ENCODE data around the gene TAC4.

The TAC4 gene

DNA sequence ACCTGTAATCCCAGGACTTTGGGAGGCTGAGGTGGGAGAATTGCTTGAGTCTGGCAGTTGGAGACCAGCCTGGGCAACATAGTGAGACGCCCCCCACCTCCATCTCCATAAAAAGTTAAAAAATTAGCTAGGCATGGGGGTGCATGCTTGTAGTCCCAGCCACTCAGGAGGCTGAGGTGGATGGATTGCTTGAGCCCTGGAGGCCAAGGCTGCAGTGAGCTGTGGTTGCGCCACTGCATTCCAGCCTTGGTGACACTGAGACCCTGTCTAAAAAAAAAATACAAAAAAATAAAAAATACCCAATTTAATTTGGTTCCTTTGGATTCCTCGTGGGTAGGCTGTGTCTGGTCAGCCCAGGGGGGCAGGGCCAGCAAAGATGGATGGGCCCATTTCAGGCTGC lies 26.1 kb upstream of the TAC4 start:
- in situ Hi-C loops (cut with MboI; ENCODE audit: low sequenced_read_pairs) = no loop called here

DNA sequence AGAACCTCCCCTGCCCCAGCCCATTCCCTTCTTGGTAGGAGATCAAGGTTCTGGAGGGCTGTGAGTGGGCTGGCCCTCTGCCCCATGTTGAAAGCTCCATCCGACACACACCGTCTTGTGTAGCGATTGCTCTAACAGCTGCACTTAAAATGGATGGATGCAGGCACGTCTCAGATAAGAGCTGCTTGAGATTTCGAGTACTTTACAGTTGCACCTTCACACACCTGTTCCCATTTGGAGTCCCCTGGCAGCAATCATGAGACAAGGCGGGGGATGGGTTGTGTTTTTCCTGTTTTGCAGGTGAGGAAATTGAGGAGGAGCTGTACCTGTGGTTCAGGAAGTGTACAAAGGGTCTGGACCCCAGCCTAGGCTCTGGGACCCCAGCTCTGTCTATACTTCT lies 25.6 kb upstream of the TAC4 start:
- in situ Hi-C loops (cut with MboI; ENCODE audit: low sequenced_read_pairs) = no loop called here

DNA sequence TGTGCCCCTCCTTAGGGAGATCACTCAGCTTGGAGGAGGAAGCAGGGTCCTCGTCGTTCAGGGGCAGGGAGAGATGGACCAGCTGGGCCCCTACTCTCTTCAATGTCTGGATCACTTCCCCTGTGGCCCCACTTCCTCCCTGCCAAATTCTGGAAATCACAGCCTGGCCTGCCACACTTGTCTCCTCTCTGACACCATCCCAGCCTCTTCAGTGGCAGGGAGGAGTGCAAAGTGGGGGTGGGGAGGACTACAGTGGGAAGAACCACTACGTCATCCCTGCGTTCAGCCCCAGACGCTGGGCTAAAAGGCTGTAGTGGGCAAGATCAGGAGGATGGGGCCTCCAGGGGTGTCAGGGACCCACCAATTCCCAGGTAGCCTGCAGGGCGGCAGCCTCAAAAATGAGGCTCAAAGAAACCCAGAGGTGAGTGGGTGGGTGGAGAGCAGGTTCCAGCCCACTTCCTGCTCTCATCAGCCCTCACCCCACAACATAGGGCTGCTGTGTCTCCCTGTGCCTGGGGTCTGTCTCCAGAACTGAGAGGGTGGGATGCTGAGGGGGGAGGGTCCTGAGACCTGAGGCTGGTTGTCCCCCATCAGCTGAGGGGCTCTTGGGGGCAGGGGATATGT lies 25.0 kb upstream of the TAC4 start:
- in situ Hi-C loops (cut with MboI; ENCODE audit: low sequenced_read_pairs) = no loop called here

DNA sequence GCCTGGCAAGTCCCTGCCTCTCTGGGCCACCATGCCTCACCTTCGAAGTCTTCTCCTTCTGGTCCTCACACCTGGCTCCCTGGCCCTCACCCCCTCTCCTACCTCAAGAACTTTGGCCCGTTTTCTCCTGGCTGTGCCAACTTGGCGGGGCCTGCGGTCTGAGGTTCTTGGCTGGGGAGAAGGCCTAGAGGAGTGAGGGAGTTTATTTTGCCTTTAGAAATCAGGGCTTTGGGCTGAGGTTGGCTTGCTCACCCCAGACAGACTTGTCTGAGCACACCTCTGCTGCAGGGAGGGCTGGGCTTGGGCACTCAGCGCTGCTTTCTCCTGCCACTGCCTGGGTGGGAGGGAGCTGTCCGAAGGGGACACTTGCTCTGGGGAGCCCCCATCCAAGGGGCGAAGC lies 23.3 kb upstream of the TAC4 start:
- in situ Hi-C loops (cut with MboI; ENCODE audit: low sequenced_read_pairs) = no loop called here

DNA sequence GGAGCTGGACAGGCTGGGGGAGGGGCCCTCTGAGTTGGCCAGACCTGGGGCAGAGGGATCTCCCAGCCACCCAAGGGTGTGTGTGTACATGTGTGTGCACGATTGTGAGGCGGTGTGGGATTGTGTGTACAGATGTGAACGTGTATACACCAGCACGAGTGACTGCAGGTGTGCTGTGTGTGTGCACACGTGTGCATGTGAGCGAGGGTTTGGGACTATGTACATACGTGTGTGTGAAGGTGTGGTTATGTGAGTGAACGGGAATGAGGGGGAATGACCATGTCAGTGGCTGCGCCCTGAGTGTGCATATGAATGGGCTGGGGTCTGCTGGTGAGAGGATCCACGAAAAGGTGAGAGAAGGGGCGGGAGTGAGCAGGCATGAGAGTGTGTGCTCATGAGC lies 22.4 kb upstream of the TAC4 start:
- in situ Hi-C loops (cut with MboI; ENCODE audit: low sequenced_read_pairs) = no loop called here

DNA sequence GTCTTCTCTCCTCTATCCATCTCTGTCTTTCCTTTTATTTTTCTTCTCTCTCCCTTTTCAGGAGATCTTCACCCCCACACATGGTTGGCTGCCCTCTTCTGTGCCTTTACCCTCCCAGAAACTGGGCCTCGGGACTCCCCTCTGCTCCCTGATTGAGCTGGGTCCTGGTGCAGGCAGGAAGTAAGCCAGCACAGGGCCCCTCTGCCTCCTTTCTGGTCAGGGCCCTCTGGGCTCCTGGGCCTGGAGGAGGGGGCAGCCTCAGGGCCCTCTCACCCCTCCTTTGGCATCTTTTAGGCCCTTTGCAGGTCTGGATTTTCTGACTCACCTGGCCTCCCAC lies 21.1 kb upstream of the TAC4 start:
- in situ Hi-C loops (cut with MboI; ENCODE audit: low sequenced_read_pairs) = no loop called here

DNA sequence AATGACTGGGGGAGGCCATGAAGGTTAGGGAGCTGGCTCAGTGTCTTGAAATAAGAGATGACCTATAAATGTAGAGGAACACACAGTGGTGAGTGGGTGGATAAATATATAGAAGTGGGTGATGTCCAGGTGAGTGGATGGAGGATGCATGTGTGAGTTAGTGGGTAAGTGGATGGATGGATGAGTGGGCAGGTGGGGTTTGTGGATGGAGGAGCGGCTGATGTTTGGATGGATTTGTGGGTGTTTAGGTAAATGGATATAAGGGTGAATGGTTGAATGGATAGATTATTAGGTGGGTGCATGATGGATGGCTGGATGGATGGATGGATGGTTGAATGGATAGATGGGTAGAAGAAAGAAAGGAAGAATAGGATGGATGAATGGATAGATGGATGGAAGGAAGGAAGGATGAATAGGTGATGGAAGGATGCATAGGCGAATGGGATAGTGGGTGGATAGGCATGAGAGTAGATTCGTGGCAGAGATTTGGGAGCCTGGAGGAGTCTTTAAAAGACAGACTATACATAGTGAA lies 19.1 kb upstream of the TAC4 start:
- in situ Hi-C loops (cut with MboI; ENCODE audit: low sequenced_read_pairs) = no loop called here

DNA sequence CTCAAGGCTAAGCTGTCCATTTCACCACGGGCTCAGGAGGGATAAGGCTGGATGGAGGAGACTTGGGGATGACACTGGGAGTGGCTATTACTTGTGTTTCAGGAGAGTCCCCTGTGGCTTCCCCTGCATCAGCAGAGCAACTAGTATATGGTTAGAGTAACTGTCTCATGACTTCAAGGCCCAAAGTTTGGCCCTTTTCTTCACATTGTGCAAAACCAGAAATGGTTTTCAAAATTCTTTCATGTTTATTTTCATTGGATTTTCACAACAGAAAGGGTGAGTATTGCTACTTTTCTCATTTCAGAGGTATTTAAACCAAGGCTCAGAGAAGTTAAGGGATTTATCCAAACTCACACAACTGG lies 18.1 kb upstream of the TAC4 start:
- in situ Hi-C loops (cut with MboI; ENCODE audit: low sequenced_read_pairs) = no loop called here

DNA sequence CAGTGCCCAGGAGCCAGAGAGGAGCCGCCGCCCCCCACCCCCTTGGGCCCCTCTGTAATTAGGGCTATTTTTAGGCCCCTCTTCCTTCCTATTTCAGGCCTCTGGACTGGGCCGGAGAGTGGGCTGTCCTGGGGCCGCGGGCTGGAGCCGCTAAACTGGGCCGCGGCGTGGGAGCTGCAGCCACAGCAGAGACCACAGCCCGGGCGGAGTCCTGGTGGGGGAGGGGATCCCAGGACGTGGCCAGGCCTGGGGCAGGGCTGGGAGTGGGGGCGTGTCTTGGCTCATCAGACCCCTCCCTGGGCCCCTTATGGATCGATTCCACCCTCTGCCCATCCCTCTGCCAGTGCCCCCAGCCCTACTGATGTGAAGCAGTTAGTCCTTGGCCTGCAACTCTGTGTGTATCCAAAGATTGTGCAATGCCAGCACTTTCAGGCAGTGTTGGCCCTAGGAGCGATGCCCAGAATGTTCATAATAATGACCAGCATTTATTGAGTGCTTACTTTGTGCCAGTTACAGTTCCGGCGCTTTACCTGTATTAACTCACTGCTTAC lies 15.0 kb upstream of the TAC4 start:
- in situ Hi-C loops (cut with MboI; ENCODE audit: low sequenced_read_pairs) = loop anchor here (5.0 kb wide), 1 partner anchor 129 kb away; no protein-coding TSS in a partner anchor

DNA sequence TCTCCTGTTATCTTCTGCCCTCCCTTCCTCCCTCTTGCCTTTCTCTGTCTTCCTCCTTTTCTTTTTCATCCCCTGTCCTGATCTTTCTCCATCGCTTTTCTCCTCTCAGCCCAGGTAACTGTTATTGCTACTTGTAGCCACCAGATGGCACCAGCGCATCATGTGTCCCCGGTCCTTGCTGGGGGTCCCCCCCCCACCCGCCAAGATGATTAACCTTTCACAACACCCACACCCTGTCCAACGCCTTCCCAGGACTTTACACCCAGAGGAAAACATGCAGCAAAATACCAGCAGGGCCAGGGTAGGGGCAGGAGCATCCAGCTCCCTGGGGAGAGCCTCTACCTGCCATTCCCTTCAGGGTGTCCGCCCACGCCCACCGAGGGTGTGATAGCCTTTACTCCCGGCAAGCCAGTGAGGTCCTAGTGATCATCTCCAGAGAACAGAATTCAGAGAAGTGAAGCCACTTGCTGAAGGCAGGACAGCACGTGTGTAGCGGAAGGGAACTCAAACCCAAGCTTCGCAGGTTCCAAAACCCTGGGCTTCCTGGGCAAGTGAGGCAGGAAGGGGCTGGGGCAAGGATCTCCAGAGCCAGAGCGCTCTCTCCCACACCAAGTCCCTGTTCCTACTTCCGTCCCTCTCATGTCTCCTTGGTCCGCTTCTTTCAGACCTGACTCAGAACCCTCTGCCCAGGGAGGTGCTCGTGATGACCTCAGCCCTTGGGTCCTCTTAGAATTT lies 13.4 kb upstream of the TAC4 start:
- in situ Hi-C loops (cut with MboI; ENCODE audit: low sequenced_read_pairs) = loop anchor here (5.0 kb wide), 1 partner anchor 131 kb away; no protein-coding TSS in a partner anchor

DNA sequence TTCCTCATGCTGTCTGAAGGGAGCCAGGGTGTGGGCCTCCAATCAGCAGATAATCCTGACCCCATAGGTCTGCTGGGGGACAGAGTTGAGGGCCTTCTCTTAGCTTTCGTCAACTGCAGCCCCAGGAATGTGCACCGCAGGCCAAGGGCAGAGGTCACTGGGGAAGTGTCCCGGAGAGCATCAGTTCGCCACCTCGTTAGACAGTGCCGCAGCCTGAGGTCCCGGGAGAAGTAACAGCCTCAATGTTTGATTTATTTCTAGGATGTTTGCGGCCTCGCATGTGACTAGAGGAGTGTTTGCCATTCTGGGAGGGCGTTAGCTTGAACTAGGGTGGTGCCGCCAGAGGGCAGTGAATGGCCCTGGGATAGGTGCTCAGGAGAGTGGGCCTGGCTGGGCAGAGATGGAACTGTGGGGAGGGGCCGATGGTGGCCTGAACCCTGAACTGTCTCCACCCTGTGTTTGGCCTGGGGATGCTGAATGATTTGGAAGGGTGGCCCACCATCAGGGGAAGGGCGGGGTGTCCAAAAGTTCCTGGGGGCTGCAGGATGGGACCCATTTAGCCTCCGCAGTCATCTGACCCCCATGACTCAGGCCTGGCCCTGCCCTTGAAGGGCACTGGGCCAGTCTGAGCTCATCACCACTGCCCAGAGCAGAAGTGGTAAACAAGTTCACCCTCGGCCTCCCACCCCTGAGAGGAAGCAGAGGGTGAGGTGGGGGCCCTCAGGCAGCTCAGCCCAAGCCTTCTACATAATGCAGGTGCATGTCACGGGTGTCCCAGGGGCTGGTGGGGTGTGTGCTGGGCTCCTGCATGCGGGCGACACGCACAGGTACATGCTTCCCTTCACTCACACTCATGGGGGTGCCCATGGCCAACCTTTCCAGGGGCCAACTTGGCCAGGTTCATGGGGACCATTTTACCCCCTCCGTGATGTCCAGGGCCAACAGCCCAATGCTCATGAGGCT lies 12.4 kb upstream of the TAC4 start:
- in situ Hi-C loops (cut with MboI; ENCODE audit: low sequenced_read_pairs) = loop anchor here (5.0 to 10.0 kb wide), 2 partner anchors 132 to 285 kb away; partner anchors contain the start of gene NXPH3

DNA sequence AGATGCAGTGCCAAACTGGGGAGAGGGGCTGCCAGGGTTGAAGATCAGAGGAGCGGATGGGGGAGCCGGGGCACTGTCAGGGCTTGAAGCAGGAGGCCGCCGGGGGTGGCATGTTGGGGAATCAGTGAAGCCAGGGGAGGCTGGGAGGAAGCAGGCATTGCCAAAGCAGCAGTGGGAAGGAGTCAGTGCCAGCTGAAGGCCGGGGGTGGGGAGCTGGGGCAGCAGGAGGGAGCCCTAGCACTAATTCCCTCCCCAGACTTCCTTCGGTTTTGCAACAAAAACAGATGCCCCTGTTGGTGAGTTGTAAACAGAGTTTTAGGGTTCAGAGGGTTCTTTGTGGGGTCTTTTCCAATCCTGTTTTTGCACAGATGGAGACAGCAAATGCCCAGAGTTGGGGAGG lies 10.9 kb upstream of the TAC4 start:
- in situ Hi-C loops (cut with MboI; ENCODE audit: low sequenced_read_pairs) = loop anchor here (10.0 kb wide), 1 partner anchor 284 kb away; the partner anchor contains the start of gene NXPH3

DNA sequence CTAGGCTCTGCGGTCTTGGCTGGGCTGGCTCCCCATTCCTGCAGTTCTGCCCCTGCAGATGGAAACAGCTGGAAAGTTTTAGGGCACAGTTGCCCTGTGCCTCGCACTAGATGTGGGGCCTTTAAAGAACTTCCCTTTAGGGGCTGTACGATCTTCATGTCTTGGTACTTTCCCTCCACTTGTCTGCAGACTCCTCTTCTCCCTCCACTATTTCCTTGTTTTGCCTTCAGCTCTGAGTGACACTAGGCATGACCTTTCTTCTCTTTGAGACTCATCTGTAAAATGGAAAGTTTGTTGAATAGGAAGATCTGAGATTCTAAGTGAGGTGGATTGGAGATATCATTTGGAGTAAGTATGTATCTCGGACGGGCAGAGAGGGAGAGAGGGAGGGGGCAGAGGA lies 6.3 kb upstream of the TAC4 start:
- in situ Hi-C loops (cut with MboI; ENCODE audit: low sequenced_read_pairs) = loop anchor here (10.0 kb wide), 1 partner anchor 279 kb away; the partner anchor contains the start of gene NXPH3

DNA sequence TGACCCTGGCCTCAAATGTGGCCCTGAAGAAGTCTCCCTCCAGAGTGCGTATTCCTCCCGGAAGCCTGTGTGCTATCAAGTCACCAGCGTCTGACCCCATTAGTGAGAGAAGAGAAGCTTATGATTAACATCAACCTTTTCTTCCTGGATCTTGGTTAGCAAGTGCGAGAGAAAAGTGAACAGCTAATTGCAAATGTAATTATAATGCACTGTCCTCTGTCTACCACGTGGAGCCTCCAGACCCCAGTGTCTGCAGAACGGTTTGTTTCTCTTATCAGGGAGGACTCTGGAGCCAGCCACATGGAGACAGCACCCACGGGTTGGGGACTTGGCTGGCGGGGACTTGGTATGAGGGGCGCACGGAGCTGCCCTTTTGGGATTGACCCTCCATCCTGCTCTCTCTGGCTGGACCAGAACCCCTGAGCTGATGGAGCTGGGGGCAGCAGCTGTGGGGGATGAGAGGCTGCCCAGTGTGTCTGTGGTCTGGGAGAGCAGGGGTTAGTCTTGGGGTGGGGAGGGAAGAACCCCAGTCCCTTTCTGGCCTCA lies 5.7 kb upstream of the TAC4 start:
- in situ Hi-C loops (cut with MboI; ENCODE audit: low sequenced_read_pairs) = loop anchor here (10.0 kb wide), 1 partner anchor 279 kb away; the partner anchor contains the start of gene NXPH3

DNA sequence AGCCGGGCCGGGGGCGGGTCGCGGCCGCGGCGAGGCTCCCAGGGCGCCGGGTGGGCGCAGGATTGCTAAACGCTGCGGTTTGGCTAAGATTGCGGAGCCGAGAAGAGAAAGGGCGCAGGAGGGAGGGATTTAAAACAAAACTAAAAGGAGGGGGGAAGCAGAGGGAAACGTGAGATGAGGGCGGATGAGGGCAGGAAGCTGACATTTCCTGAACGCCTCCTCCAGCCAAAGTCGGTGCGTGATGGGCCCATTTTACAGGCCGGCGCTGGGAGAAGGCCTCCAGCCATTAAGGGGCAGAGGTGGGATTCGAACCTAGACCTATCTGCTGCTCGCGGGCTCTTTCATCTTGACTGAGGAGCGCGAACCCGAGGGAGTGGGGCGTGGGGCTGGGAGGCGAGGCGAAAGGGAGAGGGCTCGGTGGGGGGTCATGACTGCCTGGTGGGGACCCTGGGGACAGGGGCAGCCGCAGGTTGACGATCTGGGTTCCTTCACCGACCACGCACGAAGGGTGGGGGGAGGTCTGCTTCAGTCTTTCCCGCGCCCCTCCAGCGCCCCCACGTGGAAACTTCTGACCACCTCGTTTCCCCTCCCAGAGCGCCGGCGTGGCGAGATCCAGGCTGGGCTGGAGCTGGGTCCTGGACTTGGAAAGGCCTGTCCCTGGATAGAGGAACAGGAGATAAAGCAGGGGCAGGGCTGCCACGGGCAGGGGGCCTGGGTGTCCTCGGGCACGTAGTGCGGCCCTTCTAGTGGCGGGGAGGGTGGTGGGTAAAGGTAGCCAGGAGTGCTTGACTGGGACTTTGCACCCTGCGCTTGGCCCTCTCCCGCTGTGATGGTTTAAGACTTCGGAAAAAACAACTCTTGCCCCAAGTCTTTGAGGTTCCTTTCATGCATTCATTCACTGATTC lies 3.8 kb upstream of the TAC4 start:
- in situ Hi-C loops (cut with MboI; ENCODE audit: low sequenced_read_pairs) = loop anchor here (10.0 kb wide), 1 partner anchor 277 kb away; the partner anchor contains the start of gene NXPH3

DNA sequence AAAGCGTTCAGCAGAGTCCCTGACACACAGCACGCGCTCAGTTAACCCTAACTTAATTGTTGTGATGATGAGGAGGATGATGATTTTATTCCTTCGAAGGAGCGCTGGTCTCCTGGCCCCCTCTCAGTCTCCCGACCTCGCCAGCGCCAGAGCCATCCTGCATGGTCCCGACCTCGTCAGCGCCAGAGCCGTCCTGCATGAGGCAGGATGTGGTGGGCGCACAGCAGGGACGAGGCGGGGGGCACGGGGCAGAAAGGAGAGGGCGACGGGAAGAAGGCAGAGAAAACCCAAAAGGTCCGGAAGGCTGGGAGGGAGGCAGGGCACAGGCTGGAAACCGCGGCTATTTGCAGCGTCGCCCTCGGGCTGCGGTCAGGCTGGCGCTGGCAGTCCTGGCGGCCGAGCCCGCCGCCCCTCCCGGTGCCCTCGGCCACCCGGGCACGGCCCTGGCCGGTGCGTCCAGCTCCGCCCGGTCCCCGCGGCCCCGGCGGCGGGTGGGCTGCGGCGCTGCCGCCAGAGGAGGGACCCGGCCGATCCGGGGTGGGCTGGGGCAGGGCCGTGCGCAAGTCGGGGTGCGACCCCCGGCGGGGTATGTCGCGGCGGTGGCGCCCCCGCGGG lies 3.0 kb upstream of the TAC4 start:
- in situ Hi-C loops (cut with MboI; ENCODE audit: low sequenced_read_pairs) = loop anchor here (10.0 kb wide), 1 partner anchor 276 kb away; the partner anchor contains the start of gene NXPH3

DNA sequence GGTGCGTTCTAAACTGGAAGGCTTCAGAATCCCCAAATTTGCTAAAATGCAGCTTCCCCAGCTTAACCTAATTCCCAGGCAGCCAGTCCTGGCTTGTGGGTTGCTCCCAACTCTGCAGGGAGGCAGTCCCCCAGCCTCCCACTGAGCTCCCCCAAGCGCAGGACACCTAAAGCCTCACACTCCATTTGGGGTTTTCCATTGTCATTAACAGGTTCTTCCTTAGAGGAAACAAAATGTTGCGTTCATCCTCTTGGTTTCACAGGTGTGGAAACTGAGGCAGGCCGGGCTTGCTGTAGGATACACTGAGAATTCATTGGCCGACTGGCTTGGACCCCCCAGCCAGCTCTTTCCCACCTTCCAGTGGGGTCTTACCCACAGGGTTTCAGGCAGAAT lies 2.3 kb upstream of the TAC4 start:
- in situ Hi-C loops (cut with MboI; ENCODE audit: low sequenced_read_pairs) = loop anchor here (10.0 kb wide), 1 partner anchor 275 kb away; the partner anchor contains the start of gene NXPH3

DNA sequence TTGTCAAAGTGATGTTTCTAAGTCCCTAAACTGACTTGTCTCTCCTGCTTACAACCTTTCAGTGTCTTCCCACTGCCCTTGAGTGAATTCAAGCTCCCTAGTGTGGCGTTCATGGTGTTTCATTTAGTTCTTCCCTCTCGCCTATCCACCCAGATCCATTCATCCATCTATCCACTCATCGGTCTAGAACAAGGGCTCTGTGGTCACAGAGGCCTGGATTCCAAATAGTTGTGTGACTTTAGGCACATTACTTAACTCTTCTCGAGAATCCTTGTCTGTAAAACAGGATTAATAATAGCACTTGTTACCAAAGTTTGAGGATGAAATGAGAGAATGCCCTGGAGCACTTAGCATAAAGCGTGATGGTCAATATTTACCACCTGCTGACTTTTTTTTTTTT lies 870 bp upstream of the TAC4 start:
- in situ Hi-C loops (cut with MboI; ENCODE audit: low sequenced_read_pairs) = no loop called here
